Fibroblast of lung (primary cell): ENCODE data around the gene CCNT1. TPM values are rescaled to one million over a fixed set of nuclear protein-coding genes. Genes with fewer than 3 reads are reported as not detected.

Experiments
- DNase-seq, 2 donors: peaks; one replicate each; pipeline versions ENCODE4 v3.0.0 to v3.0.0-alpha.2; 2010; ENCODE audit warnings: low read depth in 2 of 2
- H2AFZ ChIP-seq: 2 replicates; pipeline ENCODE4 v1.5.1; 2012; ENCODE audit warnings: low read length, control low read depth, inconsistent platforms
- H3K27ac ChIP-seq: 2 replicates; pipeline ENCODE4 v1.5.1; 2011; ENCODE audit warnings: low read length, control low read depth; ENCODE audit not compliant: insufficient read depth
- H3K27me3 ChIP-seq: 2 replicates; pipeline ENCODE4 v1.5.1; 2011; ENCODE audit warnings: mild to moderate bottlenecking, low read length; ENCODE audit not compliant: control insufficient read depth, insufficient read depth
- H3K36me3 ChIP-seq: 2 replicates; pipeline ENCODE4 v1.5.1; 2011; ENCODE audit warnings: low read length; ENCODE audit not compliant: control insufficient read depth, insufficient read depth
- H3K4me1 ChIP-seq: 2 replicates; pipeline ENCODE4 v1.5.1; 2011; ENCODE audit warnings: low read length; ENCODE audit not compliant: control insufficient read depth, insufficient read depth; ENCODE audit errors: extremely low read depth
- H3K4me2 ChIP-seq: 2 replicates; pipeline ENCODE4 v1.5.1; 2011; ENCODE audit warnings: low read length, control low read depth; ENCODE audit not compliant: insufficient read depth; ENCODE audit errors: extremely low read depth
- H3K4me3 ChIP-seq, 4 experiments: fragments of 200-600 bp in 1 of 4; sonication (generic) in 1 of 4; replicated peaks in 1 of 4; 2 replicates each; pipeline ENCODE4 v1.5.1; 2011 to 2016; ENCODE audit warnings: low read length in 4 of 4, low read depth in 3 of 4, mild to moderate bottlenecking in 3 of 4, control low read depth in 2 of 4, inconsistent platforms in 1 of 4, mixed read lengths in 1 of 4; ENCODE audit not compliant: insufficient read depth in 1 of 4; ENCODE audit errors: control extremely low read depth in 1 of 4
- H3K79me2 ChIP-seq: 2 replicates; pipeline ENCODE4 v1.5.1; 2012; ENCODE audit warnings: mild to moderate bottlenecking, low read length, inconsistent platforms; ENCODE audit not compliant: control insufficient read depth, insufficient read depth
- H3K9ac ChIP-seq: 2 replicates; pipeline ENCODE4 v1.5.1; 2011; ENCODE audit warnings: mild to moderate bottlenecking, low read length, control low read depth; ENCODE audit not compliant: insufficient read depth
- H3K9me3 ChIP-seq: 2 replicates; pipeline ENCODE4 v1.5.1; 2012; ENCODE audit warnings: low read depth, low read length; ENCODE audit not compliant: control insufficient read depth, insufficient read depth
- H4K20me1 ChIP-seq: 2 replicates; pipeline ENCODE4 v1.5.1; 2011; ENCODE audit warnings: low read length; ENCODE audit not compliant: control insufficient read depth, insufficient read depth; ENCODE audit errors: extremely low read depth
- EZH2 ChIP-seq: IDR thresholded peaks from 2 replicates; pipeline ENCODE4 v1.5.1; 2012; ENCODE audit warnings: low read length, control low read depth, mild to moderate bottlenecking; ENCODE audit errors: missing control alignments
- polyA plus RNA-seq, 2 donors: library from polyadenylated mRNA; depleted of rRNA in 1 of 2; stranded (reverse) in 1 of 2; unstranded in 1 of 2; fragments of >200 nt; gene quantifications; 2 replicates each; pipeline ENCODE4 v1.2.1, GENCODE V29; 2011 to 2012; ENCODE audit warnings: missing spikeins in 1 of 2
- total RNA-seq: library from RNA; depleted of rRNA; stranded (reverse); fragments of >200 nt; gene quantifications from 2 replicates; pipeline ENCODE4 v1.2.1, GENCODE V29; 2014
- TF ChIP-seq, protein P1 (sequence below), 2 donors: IDR thresholded peaks in 1 of 2; conservative IDR thresholded peaks in 1 of 2; 1 replicate in 1 of 2; 2 replicates in 1 of 2; pipeline ENCODE4 v1.5.1; 2011 to 2012; ENCODE audit warnings: low read length in 2 of 2, control low read depth in 1 of 2, inconsistent platforms in 1 of 2, low read depth in 1 of 2, mild to moderate bottlenecking in 1 of 2

CCNT1 gene
- total and polyA plus RNA-seq, 2 donors (not counting 1 experiment from before 2014, with no cell fraction given), result 20.4 to 24.6 TPM

DNA sequence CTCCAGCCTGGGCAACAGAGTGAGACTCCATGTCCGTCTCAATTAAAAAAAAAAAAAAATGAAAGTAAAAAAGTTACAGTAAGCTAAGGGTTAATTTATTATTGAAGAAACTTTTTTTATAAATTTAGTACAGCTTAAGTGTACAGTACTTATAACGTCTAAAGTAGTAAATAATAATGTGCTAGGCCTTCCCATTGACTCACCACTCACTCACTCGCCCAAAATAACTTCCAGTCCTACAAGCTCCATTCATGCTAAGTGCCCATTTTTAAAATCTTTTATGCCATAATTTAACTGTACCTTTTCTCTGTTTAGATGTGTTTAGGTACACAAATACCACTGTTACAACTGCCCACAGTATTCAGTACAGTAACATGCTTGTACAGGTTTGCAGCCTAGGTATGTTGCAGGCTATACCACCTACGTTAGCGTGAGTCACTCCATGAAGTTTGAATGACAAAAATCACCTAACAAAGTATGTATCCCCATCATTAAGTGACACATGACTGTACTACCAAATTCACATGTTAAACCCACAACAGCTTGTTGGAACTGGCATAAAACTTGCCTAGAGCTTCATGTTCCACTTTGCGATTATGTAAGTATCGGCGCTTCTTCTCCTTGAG lies 45.2 kb downstream of the CCNT1 start:
- Histone ChIP-seq H4K20me1 (no peaks in the 10 kb centered on the region), H3K4me1 (no peaks in the 10 kb centered on the region), H3K27me3 (no peaks in the 10 kb centered on the region), H3K79me2 (peaks cover 33% of the 10 kb centered on the region), H2AFZ (no peak overlapping the region), H3K4me3 (no peak overlapping the region), H3K36me3 (peaks cover 14% of the 10 kb centered on the region), H3K27ac (no peak overlapping the region), H3K9me3 (no peaks in the 10 kb centered on the region), H3K9ac (no peak overlapping the region), H3K4me2 (no peak overlapping the region)
- no peak for DNase-seq
- TF ChIP-seq, protein P1, sequence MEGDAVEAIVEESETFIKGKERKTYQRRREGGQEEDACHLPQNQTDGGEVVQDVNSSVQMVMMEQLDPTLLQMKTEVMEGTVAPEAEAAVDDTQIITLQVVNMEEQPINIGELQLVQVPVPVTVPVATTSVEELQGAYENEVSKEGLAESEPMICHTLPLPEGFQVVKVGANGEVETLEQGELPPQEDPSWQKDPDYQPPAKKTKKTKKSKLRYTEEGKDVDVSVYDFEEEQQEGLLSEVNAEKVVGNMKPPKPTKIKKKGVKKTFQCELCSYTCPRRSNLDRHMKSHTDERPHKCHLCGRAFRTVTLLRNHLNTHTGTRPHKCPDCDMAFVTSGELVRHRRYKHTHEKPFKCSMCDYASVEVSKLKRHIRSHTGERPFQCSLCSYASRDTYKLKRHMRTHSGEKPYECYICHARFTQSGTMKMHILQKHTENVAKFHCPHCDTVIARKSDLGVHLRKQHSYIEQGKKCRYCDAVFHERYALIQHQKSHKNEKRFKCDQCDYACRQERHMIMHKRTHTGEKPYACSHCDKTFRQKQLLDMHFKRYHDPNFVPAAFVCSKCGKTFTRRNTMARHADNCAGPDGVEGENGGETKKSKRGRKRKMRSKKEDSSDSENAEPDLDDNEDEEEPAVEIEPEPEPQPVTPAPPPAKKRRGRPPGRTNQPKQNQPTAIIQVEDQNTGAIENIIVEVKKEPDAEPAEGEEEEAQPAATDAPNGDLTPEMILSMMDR (conservative IDR thresholded peaks at IDR 0.05 in 1 of 2, IDR thresholded peaks at IDR 0.05 in 1 of 2; ENCODE audit: low read depth in 1 of 2, low read length in 2 of 2), result no peak

DNA sequence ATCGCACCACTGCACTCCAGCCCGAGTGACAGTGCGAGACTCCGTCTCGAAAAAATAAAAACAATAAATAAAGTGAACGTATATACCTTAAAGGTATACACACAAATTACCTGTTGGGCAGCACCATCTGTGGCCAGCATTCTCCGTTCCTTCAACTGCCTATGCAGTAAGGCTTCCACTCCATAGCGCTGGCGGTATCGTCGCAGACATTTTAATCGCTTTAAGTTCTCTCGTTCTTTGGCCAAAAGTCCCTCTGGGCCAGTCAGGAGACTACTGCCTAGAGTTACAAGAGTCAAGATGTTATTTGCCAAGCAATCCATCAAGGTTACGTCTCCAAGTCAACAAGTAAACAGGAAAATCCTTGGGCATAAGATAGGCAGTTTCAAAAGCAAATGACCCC lies 47.5 kb downstream of the CCNT1 start:
- Histone ChIP-seq H2AFZ (no peak overlapping the region), H3K4me1 (no peaks in the 10 kb centered on the region), H3K4me2 (no peak overlapping the region), H3K27me3 (no peaks in the 10 kb centered on the region), H3K36me3 (peaks cover 12% of the 10 kb centered on the region), H3K4me3 (no peak overlapping the region), H4K20me1 (no peaks in the 10 kb centered on the region), H3K9me3 (no peaks in the 10 kb centered on the region), H3K27ac (no peak overlapping the region), H3K79me2 (peaks cover 15% of the 10 kb centered on the region), H3K9ac (no peak overlapping the region)
- TF ChIP-seq EZH2, result no peak
- TF ChIP-seq, protein P1 (conservative IDR thresholded peaks at IDR 0.05 in 1 of 2, IDR thresholded peaks at IDR 0.05 in 1 of 2; ENCODE audit: low read depth in 1 of 2, low read length in 2 of 2), result no peak
- no peak for DNase-seq

DNA sequence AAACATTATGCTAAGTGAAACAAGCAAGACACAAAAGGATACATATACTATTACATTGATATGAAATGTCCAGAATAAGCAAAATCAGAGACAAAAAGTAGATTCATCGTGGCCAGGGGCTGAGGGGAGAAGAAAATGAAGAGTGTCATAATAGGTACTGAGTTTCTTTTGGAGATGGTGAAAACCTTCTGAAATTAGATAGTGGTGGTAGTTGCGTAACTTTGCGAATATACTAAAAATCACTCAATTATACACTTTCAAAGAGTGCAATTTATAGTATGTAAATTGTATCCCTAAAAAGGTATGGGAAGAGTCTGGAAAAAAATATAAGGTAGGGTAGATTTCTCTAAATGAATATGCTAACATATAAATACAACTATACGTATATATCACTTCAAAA lies 56.6 kb downstream of the CCNT1 start:
- no peak for DNase-seq

More for the DNA sequence above, 56.6 kb downstream of the CCNT1 start:
- Histone ChIP-seq H3K27ac (no peak overlapping the region), H3K4me1 (no peaks in the 10 kb centered on the region), H2AFZ (no peak overlapping the region), H3K4me2 (no peak overlapping the region), H3K36me3 (peaks cover 7% of the 10 kb centered on the region), H3K9me3 (no peaks in the 10 kb centered on the region), H3K4me3 (no peak overlapping the region), H3K79me2 (no peaks in the 10 kb centered on the region), H3K27me3 (no peaks in the 10 kb centered on the region), H4K20me1 (no peaks in the 10 kb centered on the region), H3K9ac (no peak overlapping the region)
- TF ChIP-seq, protein P1 (conservative IDR thresholded peaks at IDR 0.05 in 1 of 2, IDR thresholded peaks at IDR 0.05 in 1 of 2; ENCODE audit: low read depth in 1 of 2, low read length in 2 of 2), result no peak
- no peak for TF ChIP-seq EZH2
